ENCODE results near the gene STARD3. TPM values are rescaled to one million over a fixed set of nuclear protein-coding genes. Genes with fewer than 3 reads are reported as not detected.
A peak's percentile ranks its signal among the peaks of the same experiment; 100 is the strongest.

Gene STARD3
- total and polyA plus RNA-seq, 9 of the 15 experiments (the other 6 are each of a cell fraction or from before 2014, with no cell fraction given), result 0.63 to 87.0 (median 46.0) TPM

DNA sequence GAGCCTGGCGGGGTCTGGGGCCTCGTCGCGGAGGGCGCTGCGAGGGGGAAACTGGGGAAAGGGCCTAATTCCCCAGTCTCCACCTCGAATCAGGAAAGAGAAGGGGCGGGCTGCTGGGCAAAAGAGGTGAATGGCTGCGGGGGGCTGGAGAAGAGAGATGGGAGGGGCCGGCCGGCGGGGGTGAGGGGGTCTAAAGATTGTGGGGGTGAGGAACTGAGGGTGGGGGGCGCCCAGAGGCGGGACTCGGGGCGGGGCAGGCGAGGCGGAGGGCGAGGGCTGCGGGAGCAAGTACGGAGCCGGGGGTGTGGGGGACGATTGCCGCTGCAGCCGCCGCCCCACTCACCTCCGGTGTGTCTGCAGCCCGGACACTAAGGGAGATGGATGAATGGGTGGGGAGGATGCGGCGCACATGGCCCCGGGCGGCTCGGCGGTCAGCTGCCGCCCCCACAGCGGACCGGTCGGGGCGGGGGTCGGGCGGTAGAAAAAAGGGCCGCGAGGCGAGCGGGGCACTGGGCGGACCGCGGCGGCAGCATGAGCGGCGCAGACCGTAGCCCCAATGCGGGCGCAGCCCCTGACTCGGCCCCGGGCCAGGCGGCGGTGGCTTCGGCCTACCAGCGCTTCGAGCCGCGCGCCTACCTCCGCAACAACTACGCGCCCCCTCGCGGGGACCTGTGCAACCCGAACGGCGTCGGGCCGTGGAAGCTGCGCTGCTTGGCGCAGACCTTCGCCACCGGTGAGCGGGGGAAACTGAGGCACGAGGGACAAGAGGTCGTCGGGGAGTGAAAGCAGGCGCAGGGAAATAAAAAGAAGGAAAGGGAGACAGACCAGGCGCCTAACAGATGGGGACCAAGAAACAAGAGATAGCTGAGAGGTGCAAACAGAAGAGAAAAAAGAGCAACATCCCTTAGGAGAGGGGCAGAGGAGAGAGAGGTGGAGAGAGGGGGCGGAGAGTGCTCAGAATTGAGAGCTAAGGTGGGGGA, 31.3 kb downstream of the STARD3 start, which contains the start of gene PNMT (continued):
- TF ChIP-seq, protein P1, sequence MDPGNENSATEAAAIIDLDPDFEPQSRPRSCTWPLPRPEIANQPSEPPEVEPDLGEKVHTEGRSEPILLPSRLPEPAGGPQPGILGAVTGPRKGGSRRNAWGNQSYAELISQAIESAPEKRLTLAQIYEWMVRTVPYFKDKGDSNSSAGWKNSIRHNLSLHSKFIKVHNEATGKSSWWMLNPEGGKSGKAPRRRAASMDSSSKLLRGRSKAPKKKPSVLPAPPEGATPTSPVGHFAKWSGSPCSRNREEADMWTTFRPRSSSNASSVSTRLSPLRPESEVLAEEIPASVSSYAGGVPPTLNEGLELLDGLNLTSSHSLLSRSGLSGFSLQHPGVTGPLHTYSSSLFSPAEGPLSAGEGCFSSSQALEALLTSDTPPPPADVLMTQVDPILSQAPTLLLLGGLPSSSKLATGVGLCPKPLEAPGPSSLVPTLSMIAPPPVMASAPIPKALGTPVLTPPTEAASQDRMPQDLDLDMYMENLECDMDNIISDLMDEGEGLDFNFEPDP (CRISPR knock-in tag; IDR thresholded peaks at IDR 0.05), result no peak
- TF ChIP-seq ZNF707 (CRISPR knock-in tag; conservative IDR thresholded peaks at IDR 0.05) (no peak), ZNF764 (CRISPR knock-in tag; IDR thresholded peaks at IDR 0.05; ENCODE audit: low read depth) (no peak), CHAMP1 (IDR thresholded peaks at IDR 0.05) (no peak), GATAD2A (IDR thresholded peaks at IDR 0.05) (peak; percentile 95), ZBED1 (IDR thresholded peaks at IDR 0.05) (no peak), ZBTB12 (CRISPR knock-in tag; IDR thresholded peaks at IDR 0.05) (no peak), ZNF717 (CRISPR knock-in tag; IDR thresholded peaks at IDR 0.05) (no peak), CBFA2T2 (conservative IDR thresholded peaks at IDR 0.05) (no peak), HNRNPLL (IDR thresholded peaks at IDR 0.05; ENCODE audit: low read depth, low read length, poor library complexity, severe bottlenecking) (peak; percentile 44), TAF1 (IDR thresholded peaks at IDR 0.05; ENCODE audit: control insufficient read depth, extremely low read depth, insufficient read depth, low read length, severe bottlenecking) (peak; percentile 20), JUN (IDR thresholded peaks at IDR 0.05; ENCODE audit: borderline replicate concordance, low read depth, low read length) (peak; percentile 11; the same call in 1 of the 2 replicates), JUN (CRISPR knock-in tag; IDR thresholded peaks at IDR 0.05; ENCODE audit: borderline replicate concordance) (no peak), ZNF24 (IDR thresholded peaks at IDR 0.05) (peak; percentile 79), ARID1B (IDR thresholded peaks at IDR 0.05) (0 out of 2 replicates have a peak, but pooled peaks have one; percentile 10), NRF1 (conservative IDR thresholded peaks at IDR 0.05 in 1 of 2, IDR thresholded peaks at IDR 0.05 in 1 of 2) (peak; percentile 65 to 70), THAP12 (CRISPR knock-in tag; IDR thresholded peaks at IDR 0.05) (peak; percentile 76), SRSF1 (IDR thresholded peaks at IDR 0.05; ENCODE audit: low read depth, low read length) (no peak), ZNF23 (CRISPR knock-in tag; IDR thresholded peaks at IDR 0.05) (no peak), ETS2 (tag; IDR thresholded peaks at IDR 0.05; ENCODE audit: borderline replicate concordance, poor library complexity, severe bottlenecking) (no peak), BRD9 (IDR thresholded peaks at IDR 0.05; ENCODE audit: low read depth, partially characterized antibody) (no peak)
